HepG2 (cell line): ENCODE measurements around the gene HACD2. TPM values are rescaled to one million over a fixed set of nuclear protein-coding genes. Genes with fewer than 3 reads are reported as not detected.

ENCODE experiments used
- ATAC-seq: fragments of 200-7000 bp; cut with Tn5 transposase; 3 replicates; pipeline ENCODE4 v1.9.1; 2020; ENCODE audit warnings: mild to moderate bottlenecking, moderate library complexity
- BruUV-seq: library from RNA; stranded (reverse); fragments of 400-500 nt; replicated peaks from 2 replicates; lab custom pipeline; 2021; lab: Mats Ljungman, UMichigan
- CTCF ChIA-PET: fragments of 300-600 bp; formaldehyde crosslinking; extraction: SDS; loops from one replicate; lab custom pipeline; 2021; ENCODE audit warnings: low total read pairs, inconsistent platforms, low intra/inter-chr PET ratio; lab: Yijun Ruan, JAX
- POLR2A ChIA-PET: fragments of 350-600 bp; sonication (Branson Sonifier 250); formaldehyde crosslinking; loops from one replicate; lab custom pipeline; 2020; ENCODE audit warnings: antibody characterized with exemption, inconsistent platforms; lab: Yijun Ruan, JAX
- DNase-seq: peaks from one replicate; pipeline ENCODE4 v3.0.0-alpha.2; 2015; ENCODE audit warnings: low spot score
- FAIRE-seq: peaks from 3 replicates; lab custom pipeline; 2011; peaks lifted over from hg19 to GRCh38; lab: Jason Lieb, UNC
- H2AFZ ChIP-seq: one replicate; pipeline ENCODE4 v1.6.1; 2011; ENCODE audit warnings: low read length, inconsistent platforms
- H3K27ac ChIP-seq: fragments of 300-600 bp; 3 replicates; pipeline ENCODE4 v1.8.0; 2011; ENCODE audit warnings: mixed run types, mild to moderate bottlenecking, mixed read lengths, low read length, inconsistent platforms; ENCODE audit not compliant: insufficient read depth; ENCODE audit errors: extremely low read length
- H3K27me3 ChIP-seq, 2 experiments: fragments of 200-600 bp in 1 of 2; 2 replicates in 1 of 2; 3 replicates in 1 of 2; pipeline versions ENCODE4 v1.6.0 to v1.8.0; 2011; ENCODE audit warnings: low read length in 2 of 2, mild to moderate bottlenecking in 2 of 2, moderate library complexity in 2 of 2, inconsistent platforms in 1 of 2; ENCODE audit not compliant: insufficient read depth in 2 of 2, control insufficient read depth in 1 of 2
- H3K36me3 ChIP-seq, 2 experiments: fragments of 200-600 bp in 1 of 2; replicated peaks in 1 of 2; 2 replicates in 1 of 2; 3 replicates in 1 of 2; pipeline versions ENCODE4 v1.5.1 to v1.8.0; 2011; ENCODE audit warnings: low read length in 2 of 2, inconsistent platforms in 1 of 2; ENCODE audit not compliant: insufficient read depth in 2 of 2, control insufficient read depth in 1 of 2
- H3K4me1 ChIP-seq: 2 replicates; pipeline ENCODE4 v1.5.1; 2012; ENCODE audit warnings: low read length, inconsistent platforms; ENCODE audit not compliant: insufficient read depth
- H3K4me2 ChIP-seq: 2 replicates; pipeline ENCODE4 v1.6.0; 2011; ENCODE audit warnings: low read depth, low read length, inconsistent platforms
- H3K4me3 ChIP-seq, 3 experiments: fragments of 200-600 bp in 1 of 3; sonication (generic), shearing (Covaris generic) in 1 of 3; replicated peaks in 1 of 3; 2 replicates each; pipeline ENCODE4 v1.5.1; 2011 to 2016; ENCODE audit warnings: low read length in 3 of 3, inconsistent platforms in 2 of 3, low read depth in 2 of 3, mild to moderate bottlenecking in 2 of 3, control low read depth in 1 of 3, mixed read lengths in 1 of 3; ENCODE audit not compliant: insufficient read depth in 1 of 3
- H3K79me2 ChIP-seq: one replicate; pipeline ENCODE4 v1.6.1; 2011; ENCODE audit warnings: low read length, inconsistent platforms; ENCODE audit not compliant: insufficient read depth
- H3K9ac ChIP-seq: 2 replicates; pipeline ENCODE4 v1.6.0; 2011; ENCODE audit warnings: mild to moderate bottlenecking, low read depth, low read length, inconsistent platforms; ENCODE audit not compliant: insufficient read depth
- H3K9me3 ChIP-seq: 2 replicates; pipeline ENCODE4 v1.5.1; 2012; ENCODE audit warnings: mild to moderate bottlenecking, low read length
- H4K20me1 ChIP-seq: 2 replicates; pipeline ENCODE4 v1.6.0; 2011; ENCODE audit warnings: inconsistent platforms, mild to moderate bottlenecking, low read length, moderate library complexity; ENCODE audit not compliant: insufficient read depth
- ARNT2 ChIP-seq: sonication (generic); formaldehyde crosslinking; IDR thresholded peaks from 2 replicates; pipeline ENCODE4 v1.8.0; 2022; ENCODE audit warnings: mild to moderate bottlenecking, low read depth, missing genetic modification reagents, moderate library complexity
- CTCF ChIP-seq: sonication (generic); formaldehyde crosslinking; IDR thresholded peaks from 2 replicates; pipeline ENCODE4 v1.5.0; 2020; ENCODE audit warnings: mild to moderate bottlenecking, missing genetic modification reagents, moderate library complexity
- HMGA1 ChIP-seq: sonication (generic); formaldehyde crosslinking; conservative IDR thresholded peaks from 2 replicates; pipeline ENCODE4 v1.4.0; 2020; ENCODE audit warnings: missing genetic modification reagents
- KDM1A ChIP-seq: IDR thresholded peaks from 2 replicates; pipeline ENCODE4 v1.6.1; 2016; ENCODE audit warnings: missing compliant biosample characterization
- MAZ ChIP-seq, 2 experiments: sonication (generic) in 1 of 2; formaldehyde crosslinking in 1 of 2; IDR thresholded peaks; 2 replicates each; pipeline versions ENCODE4 v1.5.0 to v1.6.1; 2012 to 2020; ENCODE audit warnings: low read depth in 2 of 2, mild to moderate bottlenecking in 2 of 2, borderline replicate concordance in 1 of 2, improper control_type of control experiment in 1 of 2, low read length in 1 of 2, missing genetic modification reagents in 1 of 2, moderate library complexity in 1 of 2
- PHF21A ChIP-seq: sonication (generic); formaldehyde crosslinking; IDR thresholded peaks from 2 replicates; pipeline ENCODE4 v1.5.0; 2020; ENCODE audit warnings: mild to moderate bottlenecking, missing genetic modification reagents
- PRMT3 ChIP-seq: sonication (generic); formaldehyde crosslinking; IDR thresholded peaks from 2 replicates; pipeline ENCODE4 v1.8.1; 2022; ENCODE audit warnings: low read depth, mild to moderate bottlenecking, moderate library complexity, missing genetic modification reagents, borderline replicate concordance
- TCF7L2 ChIP-seq: IDR thresholded peaks from 2 replicates; pipeline ENCODE4 v1.6.1; 2011; ENCODE audit warnings: mild to moderate bottlenecking, low read depth, low read length, moderate library complexity
- TEAD2 ChIP-seq: sonication (generic); formaldehyde crosslinking; IDR thresholded peaks from 2 replicates; pipeline ENCODE4 v1.9.0; 2021; ENCODE audit warnings: missing genetic modification reagents
- ZFP41 ChIP-seq: sonication (generic); formaldehyde crosslinking; IDR thresholded peaks from 2 replicates; pipeline ENCODE4 v1.4.0; 2020; ENCODE audit warnings: mild to moderate bottlenecking, missing genetic modification reagents, borderline replicate concordance
- ZNF468 ChIP-seq: sonication (generic); formaldehyde crosslinking; IDR thresholded peaks from 2 replicates; pipeline ENCODE4 v1.8.0; 2022; ENCODE audit warnings: mild to moderate bottlenecking, moderate library complexity, missing genetic modification reagents
- ZNF530 ChIP-seq: sonication (generic); formaldehyde crosslinking; IDR thresholded peaks from 2 replicates; pipeline ENCODE4 v1.5.0; 2020; ENCODE audit warnings: low read depth, mild to moderate bottlenecking, missing genetic modification reagents
- ZNF781 ChIP-seq: sonication (generic); formaldehyde crosslinking; IDR thresholded peaks from 2 replicates; pipeline ENCODE4 v1.5.1; 2020; ENCODE audit warnings: borderline replicate concordance, mild to moderate bottlenecking, missing genetic modification reagents; ENCODE audit errors: not compliant biosample characterization
- ZNF879 ChIP-seq: sonication (generic); formaldehyde crosslinking; IDR thresholded peaks from 2 replicates; pipeline ENCODE4 v1.8.1; 2023; ENCODE audit warnings: missing genetic modification reagents
- WGBS: methylation state at CpG from one replicate; pipeline ENCODE4 v1.1.6; 2017; ENCODE audit warnings: low lambda C conversion rate; 5-methylcytosine and 5-hydroxymethylcytosine counted together
- in situ Hi-C: cut with HindIII; loops from 2 replicates; pipeline ENCODE4 v1.10.0; 2017; ENCODE audit warnings: low pct_unique_long_range_greater_than_20kb; ENCODE audit not compliant: extremely low pct_ligation_motif_present
- intact Hi-C: fragments of 100-400 bp; cut with micrococcal nuclease; formaldehyde crosslinking; loops from one replicate; pipeline ENCODE4 v1.10.0; 2022; ENCODE audit not compliant: unreplicated experiment
- polyA plus RNA-seq, 8 experiments: library from polyadenylated mRNA; depleted of rRNA in 3 of 8; stranded (reverse) in 7 of 8; unstranded in 1 of 8; fragments of >200 nt; fragmentation: Illumina TruSeq in 4 of 8; extraction: Trizol in 4 of 8; gene quantifications; 2 replicates each; pipeline versions ENCODE4 v1.2.1 to v1.2.3, GENCODE V29; 2011 to 2016; ENCODE audit warnings: low read depth in 4 of 8, missing spikeins in 1 of 8, mixed read lengths in 1 of 8; ENCODE audit not compliant: insufficient read depth in 1 of 8
- total RNA-seq, 5 experiments: library from RNA; depleted of rRNA; stranded (reverse); fragments of >200 nt; fragmentation: Illumina TruSeq; extraction: Trizol; gene quantifications; 2 replicates each; pipeline ENCODE4 v1.2.3, GENCODE V29; 2016; ENCODE audit warnings: low read depth in 1 of 5
- TF ChIP-seq, protein P1 (sequence below): sonication (generic); formaldehyde crosslinking; IDR thresholded peaks from 2 replicates; pipeline ENCODE4 v1.4.0; 2020; ENCODE audit warnings: missing genetic modification reagents
- TF ChIP-seq, protein P2 (sequence below): sonication (generic); formaldehyde crosslinking; IDR thresholded peaks from 2 replicates; pipeline ENCODE4 v1.4.0; 2020; ENCODE audit warnings: missing genetic modification reagents, borderline replicate concordance

HACD2 gene
- total and polyA plus RNA-seq, 2 of the 13 experiments (the other 11 are each of a cell fraction or from before 2014, with no cell fraction given), result 47.0 to 50.4 TPM

DNA sequence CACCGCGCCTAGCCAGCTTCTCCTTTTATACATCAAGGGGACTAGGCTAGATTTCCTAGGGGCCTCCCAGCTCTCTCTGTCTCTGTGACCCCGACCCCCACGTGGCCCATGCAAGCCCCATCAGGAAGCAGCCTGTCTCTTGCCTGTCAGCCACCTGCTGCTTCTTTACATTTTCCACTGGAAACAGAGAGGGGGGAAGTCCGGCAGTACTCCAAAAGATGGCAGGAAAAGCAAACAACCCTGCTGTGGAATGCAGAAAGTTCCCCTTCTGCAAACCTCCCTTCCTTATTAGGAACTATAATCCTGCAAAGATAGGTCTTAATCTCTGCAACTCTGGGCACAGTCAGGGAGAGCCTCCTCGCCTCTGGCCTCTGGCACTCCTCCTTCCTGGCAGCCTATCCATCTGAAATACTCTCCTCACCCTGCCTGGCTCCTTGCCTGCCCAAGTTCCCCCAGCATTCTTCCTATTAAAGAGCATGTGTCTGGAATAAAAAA is 47.4 kb upstream of the HACD2 start (continued):
- TF ChIP-seq MAZ (IDR thresholded peaks at IDR 0.05; ENCODE audit: borderline replicate concordance, low read depth, low read length) (no peak), MAZ (CRISPR knock-in tag; IDR thresholded peaks at IDR 0.05; ENCODE audit: low read depth) (no peak), PRMT3 (CRISPR knock-in tag) (no peak), TCF7L2 (no peak)
- TF ChIP-seq, all 625 proteins: peak for 0

DNA sequence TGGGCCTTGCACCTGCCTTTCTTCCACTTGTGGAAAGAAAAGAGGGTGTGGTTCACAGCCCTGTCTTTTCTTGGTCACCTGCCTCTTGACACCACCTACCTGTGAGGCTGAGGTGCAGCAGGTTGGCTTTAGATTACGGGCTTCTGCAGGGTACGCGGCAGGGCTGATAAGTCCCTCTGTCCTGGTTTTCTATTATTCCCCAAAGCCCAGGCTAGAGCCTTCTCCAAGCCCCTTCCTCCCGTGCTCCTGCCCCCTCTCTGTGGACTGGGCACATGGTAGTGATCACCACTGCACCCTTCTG is 44.8 kb upstream of the HACD2 start:
- FAIRE-seq (no peak), ATAC-seq (peak; percentile 54; the same call in 2 of the 3 replicates), DNase-seq (no peak)
- peaks cover 12 to 39% of the 10 kb centered on the region in 2 experiments; a peak in 4 of 5 replicates for H3K36me3 ChIP-seq
- BruUV-seq, result no TSS peak
- H3K9me3 ChIP-seq, result no peaks in the 10 kb centered on the region
- intact Hi-C loops, result no loop called here
- no peaks in the 10 kb centered on the region for H4K20me1 ChIP-seq
- ChIA-PET CTCF (no interaction called here), POLR2A (no interaction called here)
- H3K27me3 ChIP-seq, result no peaks in the 10 kb centered on the region
- no peak overlapping the region for H3K4me2 ChIP-seq
- no peak overlapping the region for H3K9ac ChIP-seq
- H3K27ac ChIP-seq, result no peak overlapping the region
- no peaks in the 10 kb centered on the region for H3K79me2 ChIP-seq
- H3K4me1 ChIP-seq, result peaks cover 28% of the 10 kb centered on the region
- TF ChIP-seq HMGA1 (CRISPR knock-in tag), result no peak
- no peak for TF ChIP-seq PHF21A (CRISPR knock-in tag)
- TF ChIP-seq, protein P1, sequence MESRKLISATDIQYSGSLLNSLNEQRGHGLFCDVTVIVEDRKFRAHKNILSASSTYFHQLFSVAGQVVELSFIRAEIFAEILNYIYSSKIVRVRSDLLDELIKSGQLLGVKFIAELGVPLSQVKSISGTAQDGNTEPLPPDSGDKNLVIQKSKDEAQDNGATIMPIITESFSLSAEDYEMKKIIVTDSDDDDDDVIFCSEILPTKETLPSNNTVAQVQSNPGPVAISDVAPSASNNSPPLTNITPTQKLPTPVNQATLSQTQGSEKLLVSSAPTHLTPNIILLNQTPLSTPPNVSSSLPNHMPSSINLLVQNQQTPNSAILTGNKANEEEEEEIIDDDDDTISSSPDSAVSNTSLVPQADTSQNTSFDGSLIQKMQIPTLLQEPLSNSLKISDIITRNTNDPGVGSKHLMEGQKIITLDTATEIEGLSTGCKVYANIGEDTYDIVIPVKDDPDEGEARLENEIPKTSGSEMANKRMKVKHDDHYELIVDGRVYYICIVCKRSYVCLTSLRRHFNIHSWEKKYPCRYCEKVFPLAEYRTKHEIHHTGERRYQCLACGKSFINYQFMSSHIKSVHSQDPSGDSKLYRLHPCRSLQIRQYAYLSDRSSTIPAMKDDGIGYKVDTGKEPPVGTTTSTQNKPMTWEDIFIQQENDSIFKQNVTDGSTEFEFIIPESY (CRISPR knock-in tag), result peak; percentile 29; the same call in 1 of the 2 replicates
- TF ChIP-seq ZNF468 (CRISPR knock-in tag), result no peak
- TF ChIP-seq ZFP41 (CRISPR knock-in tag), result no peak
- no peak for TF ChIP-seq ZNF879
- TF ChIP-seq ARNT2, result no peak
- no peak for TF ChIP-seq ZNF530 (CRISPR knock-in tag)
- no peak for TF ChIP-seq KDM1A
- 0 out of 2 replicates have a peak, but pooled peaks have one; percentile 6 for TF ChIP-seq CTCF (CRISPR knock-in tag)
- TF ChIP-seq, protein P2, sequence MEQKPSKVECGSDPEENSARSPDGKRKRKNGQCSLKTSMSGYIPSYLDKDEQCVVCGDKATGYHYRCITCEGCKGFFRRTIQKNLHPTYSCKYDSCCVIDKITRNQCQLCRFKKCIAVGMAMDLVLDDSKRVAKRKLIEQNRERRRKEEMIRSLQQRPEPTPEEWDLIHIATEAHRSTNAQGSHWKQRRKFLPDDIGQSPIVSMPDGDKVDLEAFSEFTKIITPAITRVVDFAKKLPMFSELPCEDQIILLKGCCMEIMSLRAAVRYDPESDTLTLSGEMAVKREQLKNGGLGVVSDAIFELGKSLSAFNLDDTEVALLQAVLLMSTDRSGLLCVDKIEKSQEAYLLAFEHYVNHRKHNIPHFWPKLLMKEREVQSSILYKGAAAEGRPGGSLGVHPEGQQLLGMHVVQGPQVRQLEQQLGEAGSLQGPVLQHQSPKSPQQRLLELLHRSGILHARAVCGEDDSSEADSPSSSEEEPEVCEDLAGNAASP (CRISPR knock-in tag), result no peak
- TF ChIP-seq ZNF781, result no peak
- no peak for TF ChIP-seq TEAD2 (CRISPR knock-in tag)
- in situ Hi-C loops, result no loop called here
- no peak overlapping the region for H2AFZ ChIP-seq
- no peak overlapping the region for H3K4me3 ChIP-seq
- 70% methylated on average over 1 of the region's 4 CpGs for WGBS
